Measurements from ENCODE around the gene TRABD2B. TPM values are rescaled to one million over a fixed set of nuclear protein-coding genes. Genes with fewer than 3 reads are reported as not detected.

Gene TRABD2B
- total RNA-seq, 2 experiments from 2014 or later: not detected

DNA sequence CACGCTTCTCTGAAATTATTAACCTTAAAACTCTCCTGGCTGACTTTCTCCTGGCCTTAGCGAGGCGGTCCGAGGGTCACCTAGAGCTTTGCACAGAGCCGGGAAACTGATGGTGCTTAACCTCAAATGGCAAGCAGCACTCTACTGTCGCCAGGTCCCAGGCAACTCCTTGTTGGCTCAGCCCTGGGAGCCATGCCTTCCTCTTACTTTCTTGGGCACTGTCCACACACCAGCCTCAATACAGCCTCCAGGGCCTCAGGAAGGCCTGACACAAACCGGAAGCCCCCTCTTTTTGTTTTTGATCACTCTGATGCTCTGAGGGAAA is 3.8 kb downstream of the TRABD2B start:
- DNase-seq (no peak), ATAC-seq (ENCODE audit: low read depth) (no peak)
- Mint-ChIP-seq H3K27me3 (peaks cover 45% of the 10 kb centered on the region), H3K27ac (no peak overlapping the region), H3K9me3 (no peaks in the 10 kb centered on the region), H3K4me1 (peaks cover 1% of the 10 kb centered on the region), H3K4me3 (no peak overlapping the region), H3K36me3 (no peaks in the 10 kb centered on the region)
- POLR2A ChIA-PET: no interaction called here

- Mint-ChIP-seq H3K4me1 (no peaks in the 10 kb centered on the region), H3K36me3 (no peaks in the 10 kb centered on the region), H3K27me3 (peaks cover 40% of the 10 kb centered on the region), H3K4me3 (no peak overlapping the region), H3K9me3 (no peaks in the 10 kb centered on the region), H3K27ac (no peak overlapping the region)
- ATAC-seq (ENCODE audit: low read depth) (no peak), DNase-seq (no peak)
- POLR2A ChIA-PET: no interaction called here
These were observed 4.3 kb downstream of the TRABD2B start for GRCh38 chr1:47992720-47993415.

- DNase-seq (no peak), ATAC-seq (ENCODE audit: low read depth) (no peak)
- Mint-ChIP-seq H3K4me3 (no peak overlapping the region), H3K27me3 (peaks cover 44% of the 10 kb centered on the region), H3K27ac (no peak overlapping the region), H3K36me3 (no peaks in the 10 kb centered on the region), H3K9me3 (no peaks in the 10 kb centered on the region), H3K4me1 (no peaks in the 10 kb centered on the region)
- POLR2A ChIA-PET: no interaction called here
These were observed 5.5 kb downstream of the TRABD2B start for GRCh38 chr1:47991673-47992072.

GRCh38 chr1:47991187-47991586 is 6.0 kb downstream of the TRABD2B start:
- H3K9me3 Mint-ChIP-seq: no peaks in the 10 kb centered on the region
- no peaks in the 10 kb centered on the region for H3K4me1 Mint-ChIP-seq
- H3K36me3 Mint-ChIP-seq: no peaks in the 10 kb centered on the region
- H3K4me3 Mint-ChIP-seq: no peak overlapping the region
- no peak overlapping the region for H3K27ac Mint-ChIP-seq
- ATAC-seq (ENCODE audit: low read depth) (no peak), DNase-seq (no peak)
- peaks cover 46% of the 10 kb centered on the region for H3K27me3 Mint-ChIP-seq
- POLR2A ChIA-PET: no interaction called here

DNA sequence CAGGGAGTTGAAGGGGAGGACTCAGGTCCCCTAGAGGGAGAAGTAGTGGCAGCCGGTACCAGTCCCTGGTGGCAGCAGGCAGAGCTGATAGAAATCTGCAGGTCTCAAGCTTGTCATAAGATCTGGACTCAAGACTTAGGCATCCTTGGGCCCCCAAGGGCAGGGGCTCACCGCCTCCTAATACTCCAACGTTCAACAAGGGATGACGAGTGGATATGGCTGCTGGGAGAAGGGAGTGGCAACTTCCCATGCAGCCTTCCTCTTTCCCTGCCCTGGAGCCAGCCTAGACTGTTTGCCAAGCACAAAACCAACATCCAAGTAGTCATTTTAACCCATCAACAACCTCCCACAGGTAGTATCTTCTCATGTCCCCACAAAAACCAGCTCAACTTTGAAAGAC is 6.9 kb downstream of the TRABD2B start:
- Mint-ChIP-seq H3K4me3 (no peak overlapping the region), H3K9me3 (no peaks in the 10 kb centered on the region), H3K36me3 (no peaks in the 10 kb centered on the region), H3K4me1 (no peaks in the 10 kb centered on the region), H3K27ac (no peak overlapping the region), H3K27me3 (peaks cover 45% of the 10 kb centered on the region)
- DNase-seq (no peak), ATAC-seq (ENCODE audit: low read depth) (no peak)
- POLR2A ChIA-PET: no interaction called here

- Mint-ChIP-seq H3K9me3 (no peaks in the 10 kb centered on the region), H3K27ac (no peak overlapping the region), H3K4me3 (no peak overlapping the region), H3K4me1 (peaks cover 2% of the 10 kb centered on the region), H3K36me3 (no peaks in the 10 kb centered on the region), H3K27me3 (peaks cover 61% of the 10 kb centered on the region)
- POLR2A ChIA-PET: interaction anchor here (0.6 kb wide), 1 partner anchor 42 kb away, joined by 4 read pairs; no protein-coding TSS in a partner anchor
- ATAC-seq (ENCODE audit: low read depth) (no peak), DNase-seq (no peak)
These were observed 9.6 kb downstream of the TRABD2B start for GRCh38 chr1:47987601-47988000.

GRCh38 chr1:47986761-47987200 is 10.4 kb downstream of the TRABD2B start:
- Mint-ChIP-seq H3K36me3 (no peaks in the 10 kb centered on the region), H3K9me3 (no peaks in the 10 kb centered on the region), H3K4me3 (no peak overlapping the region), H3K27me3 (peaks cover 57% of the 10 kb centered on the region), H3K4me1 (peaks cover 2% of the 10 kb centered on the region), H3K27ac (no peak overlapping the region)
- ATAC-seq (ENCODE audit: low read depth) (no peak), DNase-seq (no peak)
- POLR2A ChIA-PET: no interaction called here

- no peak overlapping the region for H3K27ac Mint-ChIP-seq
- no peak for DNase-seq
- H3K27me3 Mint-ChIP-seq: peaks cover 50% of the 10 kb centered on the region
- POLR2A ChIA-PET: no interaction called here
- ATAC-seq (ENCODE audit: low read depth): no peak
- H3K36me3 Mint-ChIP-seq: no peaks in the 10 kb centered on the region
- peaks cover 2% of the 10 kb centered on the region for H3K4me1 Mint-ChIP-seq
- H3K4me3 Mint-ChIP-seq: no peak overlapping the region
- H3K9me3 Mint-ChIP-seq: no peaks in the 10 kb centered on the region
These were observed 12.2 kb downstream of the TRABD2B start for GRCh38 chr1:47985018-47985417.

DNA sequence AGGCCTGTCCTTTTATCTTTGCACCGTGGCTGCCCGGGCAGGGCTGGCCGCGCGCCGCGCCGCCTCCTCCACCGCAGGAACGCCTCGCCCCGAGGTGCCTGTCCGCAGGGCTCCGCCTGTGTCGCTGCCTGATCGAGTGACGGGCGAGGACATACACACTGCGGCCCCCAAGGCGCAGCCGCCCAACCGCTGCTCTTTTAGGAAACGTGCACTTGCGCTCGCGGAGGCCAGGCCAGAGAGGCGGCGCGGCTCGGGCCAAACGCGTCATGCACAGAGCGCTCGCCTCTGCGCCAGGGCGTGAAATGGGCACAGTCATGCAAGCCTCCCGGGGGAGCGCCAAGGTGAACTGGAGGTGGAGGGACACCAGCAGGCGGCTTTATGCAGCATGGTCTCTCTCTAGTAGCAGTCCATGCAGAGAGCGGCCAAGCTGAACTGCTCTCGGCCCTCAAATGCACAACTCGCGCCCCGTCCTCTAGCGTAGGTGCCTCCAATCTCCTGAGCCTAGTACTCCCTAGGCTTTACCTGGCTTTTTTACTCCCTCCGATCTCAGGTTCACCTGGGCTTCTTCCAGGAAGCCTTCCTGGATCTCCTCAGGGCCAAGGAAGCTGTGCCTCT is 12.9 kb downstream of the TRABD2B start:
- POLR2A ChIA-PET: no interaction called here
- no peak for ATAC-seq (ENCODE audit: low read depth)
- no peaks in the 10 kb centered on the region for H3K9me3 Mint-ChIP-seq
- DNase-seq: no peak
- H3K27ac Mint-ChIP-seq: no peak overlapping the region
- H3K4me3 Mint-ChIP-seq: no peak overlapping the region
- H3K36me3 Mint-ChIP-seq: no peaks in the 10 kb centered on the region
- H3K4me1 Mint-ChIP-seq: peaks cover 2% of the 10 kb centered on the region
- H3K27me3 Mint-ChIP-seq: peaks cover 49% of the 10 kb centered on the region

GRCh38 chr1:47983691-47984090 is 13.5 kb downstream of the TRABD2B start:
- peaks cover 48% of the 10 kb centered on the region for H3K27me3 Mint-ChIP-seq
- no peak overlapping the region for H3K4me3 Mint-ChIP-seq
- H3K4me1 Mint-ChIP-seq: peaks cover 2% of the 10 kb centered on the region
- H3K9me3 Mint-ChIP-seq: no peaks in the 10 kb centered on the region
- H3K27ac Mint-ChIP-seq: no peak overlapping the region
- DNase-seq (no peak), ATAC-seq (ENCODE audit: low read depth) (no peak)
- no peaks in the 10 kb centered on the region for H3K36me3 Mint-ChIP-seq
- POLR2A ChIA-PET: no interaction called here

DNA sequence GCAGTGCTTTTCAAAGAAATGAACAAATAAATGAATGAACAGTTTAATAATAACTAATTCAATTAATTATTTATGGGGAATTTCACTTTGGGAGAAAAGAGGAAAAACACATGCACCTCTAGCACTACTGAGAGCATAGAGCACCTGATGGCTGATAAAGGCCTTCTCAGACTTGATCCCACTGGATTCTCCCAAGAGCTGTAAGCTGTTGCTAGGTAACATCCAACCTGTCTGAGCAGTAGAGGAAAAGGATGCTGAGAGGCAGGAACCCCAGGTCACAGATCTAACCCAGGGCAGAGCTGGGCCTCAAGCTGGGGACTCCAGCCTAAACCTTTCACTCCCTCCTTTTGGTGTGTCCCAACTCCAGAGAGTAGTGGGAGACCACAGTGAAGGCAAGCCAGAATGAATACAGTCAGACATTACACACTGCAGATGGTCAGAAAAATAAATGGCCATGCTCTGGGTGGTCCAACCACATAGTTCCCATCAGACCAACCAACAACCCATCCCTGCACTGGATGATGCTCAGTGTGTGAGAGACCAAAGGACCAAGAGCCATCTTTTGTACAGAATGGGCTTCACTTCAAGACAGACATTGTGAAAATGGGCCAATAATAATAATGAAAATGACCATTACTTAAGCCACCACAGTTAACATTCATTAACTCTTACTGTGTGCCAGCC is 15.4 kb downstream of the TRABD2B start:
- POLR2A ChIA-PET: no interaction called here
- Mint-ChIP-seq H3K27ac (no peak overlapping the region), H3K9me3 (no peaks in the 10 kb centered on the region), H3K27me3 (peaks cover 42% of the 10 kb centered on the region), H3K36me3 (no peaks in the 10 kb centered on the region), H3K4me1 (peaks cover 2% of the 10 kb centered on the region), H3K4me3 (no peak overlapping the region)
- ATAC-seq (ENCODE audit: low read depth) (no peak), DNase-seq (no peak)

DNA sequence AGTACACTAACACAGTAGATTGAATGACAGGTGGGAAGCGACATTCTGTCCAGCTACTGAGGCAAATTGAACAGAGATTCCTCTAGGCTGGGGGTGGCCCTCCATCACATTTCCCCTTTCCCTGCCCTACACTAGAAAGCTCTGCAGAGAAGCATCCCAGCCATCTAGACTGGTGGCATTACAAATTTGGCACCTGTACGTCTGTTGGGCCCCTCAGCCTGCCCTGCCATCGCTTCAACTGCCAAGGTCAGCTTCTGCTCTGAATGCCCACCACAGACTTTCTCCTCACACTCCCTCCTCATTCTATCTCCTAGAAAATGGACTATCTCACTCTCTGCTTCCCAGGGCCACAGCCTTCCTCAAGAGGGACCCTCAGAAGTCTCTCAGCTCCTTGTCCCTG is 16.7 kb downstream of the TRABD2B start:
- ATAC-seq (ENCODE audit: low read depth): no peak
- Mint-ChIP-seq H3K4me1 (peaks cover 2% of the 10 kb centered on the region), H3K9me3 (no peaks in the 10 kb centered on the region), H3K27me3 (peaks cover 30% of the 10 kb centered on the region), H3K36me3 (no peaks in the 10 kb centered on the region), H3K27ac (no peak overlapping the region), H3K4me3 (no peak overlapping the region)
- POLR2A ChIA-PET: no interaction called here
- DNase-seq: no peak

GRCh38 chr1:47979724-47980123 is 17.5 kb downstream of the TRABD2B start:
- peaks cover 24% of the 10 kb centered on the region for H3K27me3 Mint-ChIP-seq
- POLR2A ChIA-PET: no interaction called here
- peaks cover 2% of the 10 kb centered on the region for H3K4me1 Mint-ChIP-seq
- DNase-seq (no peak), ATAC-seq (ENCODE audit: low read depth) (no peak)
- H3K27ac Mint-ChIP-seq: no peak overlapping the region
- H3K9me3 Mint-ChIP-seq: no peaks in the 10 kb centered on the region
- no peak overlapping the region for H3K4me3 Mint-ChIP-seq
- H3K36me3 Mint-ChIP-seq: no peaks in the 10 kb centered on the region

DNA sequence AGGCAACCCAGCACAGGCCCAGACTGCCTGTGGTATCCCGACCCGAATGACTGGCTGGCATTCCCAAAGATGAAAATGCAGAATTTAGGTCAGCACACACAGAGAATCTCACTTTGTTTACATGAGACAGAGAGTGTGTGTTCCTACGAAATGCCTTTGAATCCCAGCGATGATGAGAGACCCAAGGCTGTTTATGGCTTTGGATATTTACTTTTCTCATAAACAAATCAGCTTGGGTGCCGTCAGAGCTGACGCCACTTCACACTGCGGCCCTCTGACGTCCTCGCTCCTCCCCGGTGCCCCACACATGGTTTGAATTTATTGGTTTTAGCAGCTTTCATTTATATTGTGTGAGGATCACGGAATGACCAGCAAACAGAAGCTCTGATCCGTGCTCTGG is 18.7 kb downstream of the TRABD2B start:
- Mint-ChIP-seq H3K9me3 (no peaks in the 10 kb centered on the region), H3K36me3 (no peaks in the 10 kb centered on the region), H3K4me3 (no peak overlapping the region), H3K4me1 (no peaks in the 10 kb centered on the region), H3K27me3 (peaks cover 13% of the 10 kb centered on the region), H3K27ac (no peak overlapping the region)
- DNase-seq (no peak), ATAC-seq (ENCODE audit: low read depth) (no peak)
- POLR2A ChIA-PET: no interaction called here

Data from activated naive CD8-positive, alpha-beta T cell treated with anti-CD3 and anti-CD28 coated beads, Interleukin-2, amount 10 ng/mL, durations not matched to agents 7 days and 5 days (primary cell).